ENCODE data around the gene DTNB. TPM values are rescaled to one million over a fixed set of nuclear protein-coding genes. Genes with fewer than 3 reads are reported as not detected.

Gene DTNB
- polyA plus RNA-seq, 1 experiment, result 12.5 TPM

GRCh38 chr2:25567406-25567805, 106.0 kb downstream of the DTNB start:
- DNase-seq (ENCODE audit: low read depth, low spot score), result no peak
- POLR2A ChIA-PET, result no interaction called here
- H3K27ac ChIP-seq (ENCODE audit: low read depth, low read length), result no peak overlapping the region
- CTCF ChIA-PET, result interaction anchor here (0.5 to 2.6 kb wide), 16 partner anchors 9 to 288 kb away, joined by 3 to 11 read pairs (median 3); no protein-coding TSS in a partner anchor
- no peak overlapping the region for H3K4me3 ChIP-seq (ENCODE audit: low read depth, low read length)
- peak; percentile 60 for TF ChIP-seq CTCF (IDR thresholded peaks at IDR 0.05; ENCODE audit: low read depth, low read length)
- H3K9me3 ChIP-seq (ENCODE audit: control insufficient read depth, insufficient read depth, low read length), result no peaks in the 10 kb centered on the region
- H3K27me3 ChIP-seq (ENCODE audit: control insufficient read depth, insufficient read depth, low read length), result no peaks in the 10 kb centered on the region

- CTCF ChIA-PET, result interaction anchor here (0.9 to 2.6 kb wide), 15 partner anchors 9 to 338 kb away, joined by 3 to 11 read pairs (median 3); no protein-coding TSS in a partner anchor
- DNase-seq (ENCODE audit: low read depth, low spot score), result no peak
These were observed 106.7 kb downstream of the DTNB start for GRCh38 chr2:25566694-25567093.

GRCh38 chr2:25566094-25566493, 107.3 kb downstream of the DTNB start:
- CTCF ChIA-PET, result interaction anchor here (0.7 to 2.6 kb wide), 5 partner anchors 8 to 337 kb away, joined by 3 to 11 read pairs (median 3); no protein-coding TSS in a partner anchor
- no peak overlapping the region for H3K27ac ChIP-seq (ENCODE audit: low read depth, low read length)
- no peaks in the 10 kb centered on the region for H3K9me3 ChIP-seq (ENCODE audit: control insufficient read depth, insufficient read depth, low read length)
- no peak overlapping the region for H3K4me3 ChIP-seq (ENCODE audit: low read depth, low read length)
- no peaks in the 10 kb centered on the region for H3K27me3 ChIP-seq (ENCODE audit: control insufficient read depth, insufficient read depth, low read length)
- DNase-seq (ENCODE audit: low read depth, low spot score), result no peak
- POLR2A ChIA-PET, result no interaction called here
- TF ChIP-seq CTCF (IDR thresholded peaks at IDR 0.05; ENCODE audit: low read depth, low read length), result no peak

More at GRCh38 chr2:25566694-25567093, 106.7 kb downstream of the DTNB start:
- no peak overlapping the region for H3K4me3 ChIP-seq (ENCODE audit: low read depth, low read length)
- TF ChIP-seq CTCF (IDR thresholded peaks at IDR 0.05; ENCODE audit: low read depth, low read length), result no peak
- no peak overlapping the region for H3K27ac ChIP-seq (ENCODE audit: low read depth, low read length)
- POLR2A ChIA-PET, result no interaction called here
- H3K27me3 ChIP-seq (ENCODE audit: control insufficient read depth, insufficient read depth, low read length), result no peaks in the 10 kb centered on the region
- H3K9me3 ChIP-seq (ENCODE audit: control insufficient read depth, insufficient read depth, low read length), result no peaks in the 10 kb centered on the region

GRCh38 chr2:25561136-25561850, 112.1 kb downstream of the DTNB start:
- TF ChIP-seq CTCF (IDR thresholded peaks at IDR 0.05; ENCODE audit: low read depth, low read length), result no peak
- DNase-seq (ENCODE audit: low read depth, low spot score), result no peak
- Histone ChIP-seq H3K27me3 (ENCODE audit: control insufficient read depth, insufficient read depth, low read length) (no peaks in the 10 kb centered on the region), H3K9me3 (ENCODE audit: control insufficient read depth, insufficient read depth, low read length) (no peaks in the 10 kb centered on the region), H3K4me3 (ENCODE audit: low read depth, low read length) (no peak overlapping the region), H3K27ac (ENCODE audit: low read depth, low read length) (no peak overlapping the region)
- POLR2A ChIA-PET, result no interaction called here
- CTCF ChIA-PET, result interaction anchor here (1.5 kb wide), 1 partner anchor 199 kb away, joined by 5 read pairs; no protein-coding TSS in a partner anchor

GRCh38 chr2:25559148-25559547, 114.2 kb downstream of the DTNB start:
- H3K9me3 ChIP-seq (ENCODE audit: control insufficient read depth, insufficient read depth, low read length), result no peaks in the 10 kb centered on the region
- CTCF ChIA-PET, result interaction anchor here (3.2 kb wide), 1 partner anchor 197 kb away, joined by 10 read pairs; no protein-coding TSS in a partner anchor
- TF ChIP-seq CTCF (IDR thresholded peaks at IDR 0.05; ENCODE audit: low read depth, low read length), result no peak
- no peak for DNase-seq (ENCODE audit: low read depth, low spot score)
- no peak overlapping the region for H3K27ac ChIP-seq (ENCODE audit: low read depth, low read length)
- H3K4me3 ChIP-seq (ENCODE audit: low read depth, low read length), result no peak overlapping the region
- POLR2A ChIA-PET, result no interaction called here
- H3K27me3 ChIP-seq (ENCODE audit: control insufficient read depth, insufficient read depth, low read length), result no peaks in the 10 kb centered on the region

Data from AG04450 (cell line).